Fibroblast of pulmonary artery (primary cell): ENCODE data around the gene SHISA6.

ENCODE experiments used
- DNase-seq: peaks from one replicate; pipeline ENCODE4 v3.0.0-alpha.2; 2010; ENCODE audit warnings: low read depth
- H3K4me3 ChIP-seq: replicated peaks from 2 replicates; pipeline ENCODE4 v1.5.1; 2011; ENCODE audit warnings: low read depth, mild to moderate bottlenecking, control low read depth, low read length, moderate library complexity
- TF ChIP-seq, protein P1 (sequence below): IDR thresholded peaks from 2 replicates; pipeline ENCODE4 v1.5.1; 2011; ENCODE audit warnings: mild to moderate bottlenecking, control low read depth, low read length, inconsistent platforms; ENCODE audit errors: missing control alignments

SHISA6 gene

DNA sequence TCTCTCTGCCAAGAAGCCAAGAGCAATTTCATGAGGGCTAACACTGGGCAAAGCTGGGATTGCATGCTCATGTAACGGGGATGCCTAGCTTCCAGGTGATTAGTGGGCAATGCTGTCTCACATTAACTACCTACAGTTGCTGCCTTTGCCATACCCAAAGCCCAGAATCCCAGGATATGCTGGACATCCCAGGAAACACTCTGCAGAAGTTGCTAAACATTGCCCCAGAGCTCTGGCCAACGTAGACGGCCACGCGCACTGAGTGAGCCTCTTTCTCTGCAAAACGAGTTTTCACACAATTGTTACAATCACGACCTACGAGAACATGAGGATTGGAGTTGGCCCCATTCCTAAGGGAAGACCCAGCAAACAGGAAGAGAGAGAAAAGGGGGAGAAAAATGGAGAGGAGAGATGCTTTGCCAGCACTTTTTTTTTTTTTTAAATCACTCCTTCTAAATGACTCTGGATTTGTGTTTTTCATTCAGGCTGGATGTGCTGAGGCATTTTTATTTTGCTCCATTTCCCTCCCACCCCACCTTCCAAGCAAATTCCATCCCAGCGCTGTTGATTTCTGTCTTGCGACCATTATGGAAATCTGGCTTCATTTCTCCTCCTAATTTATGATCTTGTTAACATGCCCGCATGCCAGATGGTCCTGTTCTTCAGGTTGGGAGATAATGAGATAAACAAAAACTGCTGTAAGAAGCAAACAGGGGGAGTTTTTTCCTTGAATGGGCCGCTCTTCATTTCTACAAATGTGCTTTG is 244.5 kb downstream of the SHISA6 start:
- H3K4me3 ChIP-seq = no peak overlapping the region
- no peak for DNase-seq
- TF ChIP-seq, protein P1, sequence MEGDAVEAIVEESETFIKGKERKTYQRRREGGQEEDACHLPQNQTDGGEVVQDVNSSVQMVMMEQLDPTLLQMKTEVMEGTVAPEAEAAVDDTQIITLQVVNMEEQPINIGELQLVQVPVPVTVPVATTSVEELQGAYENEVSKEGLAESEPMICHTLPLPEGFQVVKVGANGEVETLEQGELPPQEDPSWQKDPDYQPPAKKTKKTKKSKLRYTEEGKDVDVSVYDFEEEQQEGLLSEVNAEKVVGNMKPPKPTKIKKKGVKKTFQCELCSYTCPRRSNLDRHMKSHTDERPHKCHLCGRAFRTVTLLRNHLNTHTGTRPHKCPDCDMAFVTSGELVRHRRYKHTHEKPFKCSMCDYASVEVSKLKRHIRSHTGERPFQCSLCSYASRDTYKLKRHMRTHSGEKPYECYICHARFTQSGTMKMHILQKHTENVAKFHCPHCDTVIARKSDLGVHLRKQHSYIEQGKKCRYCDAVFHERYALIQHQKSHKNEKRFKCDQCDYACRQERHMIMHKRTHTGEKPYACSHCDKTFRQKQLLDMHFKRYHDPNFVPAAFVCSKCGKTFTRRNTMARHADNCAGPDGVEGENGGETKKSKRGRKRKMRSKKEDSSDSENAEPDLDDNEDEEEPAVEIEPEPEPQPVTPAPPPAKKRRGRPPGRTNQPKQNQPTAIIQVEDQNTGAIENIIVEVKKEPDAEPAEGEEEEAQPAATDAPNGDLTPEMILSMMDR = no peak

DNA sequence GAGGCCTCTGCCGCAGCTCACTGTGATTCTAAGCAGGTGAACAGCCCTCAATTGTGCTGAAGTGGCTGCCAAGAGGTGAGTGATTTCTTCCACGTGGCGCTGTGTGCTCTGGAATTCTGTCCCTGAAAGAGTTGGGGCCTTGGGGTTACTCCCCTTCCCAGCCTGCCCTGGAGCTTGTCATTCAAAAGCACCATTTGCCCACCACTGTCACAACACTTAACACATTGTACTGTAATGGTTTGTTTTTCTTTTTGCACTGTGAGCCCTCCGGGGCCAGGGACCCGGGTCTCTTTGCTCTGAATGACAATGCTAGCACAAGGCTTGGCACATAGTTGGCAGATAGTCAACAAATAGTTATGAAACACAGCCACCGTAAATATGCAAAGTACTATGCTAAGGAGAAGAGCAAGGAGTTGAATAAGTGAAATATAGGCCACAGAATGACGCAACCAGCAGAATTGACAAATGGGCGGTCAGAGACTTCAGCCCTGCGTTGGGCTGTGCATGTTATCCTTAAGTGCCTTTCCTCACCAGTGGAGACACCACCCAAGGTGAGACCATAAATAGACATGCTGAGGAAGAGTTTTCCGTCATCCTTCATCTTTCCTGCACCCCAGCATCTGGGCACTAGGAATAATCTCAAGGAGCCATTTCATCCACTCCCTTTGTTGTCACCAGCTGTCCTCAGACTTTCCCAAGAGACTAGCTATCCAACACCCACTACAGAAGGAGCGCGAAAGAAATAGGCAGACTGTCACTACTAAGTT is 245.3 kb downstream of the SHISA6 start:
- TF ChIP-seq, protein P1 = no peak
- no peak overlapping the region for H3K4me3 ChIP-seq
- DNase-seq = no peak

DNA sequence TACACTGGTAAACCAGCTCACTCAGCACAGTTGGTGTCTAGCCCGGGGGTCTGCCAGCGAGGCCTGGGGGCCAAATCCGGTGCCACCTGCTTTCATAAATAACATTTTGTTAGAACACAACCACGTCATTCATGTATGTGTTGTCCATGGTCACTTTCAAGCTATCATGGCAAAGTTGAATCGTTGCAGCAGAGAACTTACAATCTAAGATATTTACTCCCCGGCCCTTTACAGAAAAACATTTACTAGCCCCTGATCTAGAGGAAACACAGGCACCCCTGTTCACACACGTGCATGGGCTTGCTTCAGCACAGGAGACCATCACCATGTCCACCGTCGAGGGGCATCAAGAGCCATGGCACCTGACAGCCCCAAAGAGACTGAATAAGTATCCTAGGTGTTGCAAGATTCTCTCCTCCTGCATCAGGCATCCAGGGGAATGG is 245.9 kb downstream of the SHISA6 start:
- no peak for DNase-seq
- H3K4me3 ChIP-seq = no peak overlapping the region
- TF ChIP-seq, protein P1 = no peak

DNA sequence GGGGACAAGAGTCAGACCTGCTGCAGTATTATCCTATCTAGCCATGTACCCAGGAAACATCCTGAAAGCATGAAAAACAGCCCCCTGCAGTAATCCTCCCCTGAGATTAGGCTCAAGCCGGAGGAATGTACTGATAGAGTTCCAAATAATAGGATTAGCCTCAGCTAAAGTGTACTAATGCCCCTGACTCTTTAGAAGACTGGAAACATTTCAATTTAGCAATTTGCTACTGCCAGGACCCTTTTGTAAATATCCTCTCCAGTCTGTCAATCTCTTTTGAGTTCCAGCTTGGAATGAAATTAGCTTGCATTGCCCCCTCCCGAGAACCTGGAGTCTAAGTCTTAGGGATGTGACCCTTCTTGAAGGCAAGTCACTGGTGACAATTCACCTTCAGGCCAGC is 246.5 kb downstream of the SHISA6 start:
- no peak for DNase-seq
- TF ChIP-seq, protein P1 = no peak

DNA sequence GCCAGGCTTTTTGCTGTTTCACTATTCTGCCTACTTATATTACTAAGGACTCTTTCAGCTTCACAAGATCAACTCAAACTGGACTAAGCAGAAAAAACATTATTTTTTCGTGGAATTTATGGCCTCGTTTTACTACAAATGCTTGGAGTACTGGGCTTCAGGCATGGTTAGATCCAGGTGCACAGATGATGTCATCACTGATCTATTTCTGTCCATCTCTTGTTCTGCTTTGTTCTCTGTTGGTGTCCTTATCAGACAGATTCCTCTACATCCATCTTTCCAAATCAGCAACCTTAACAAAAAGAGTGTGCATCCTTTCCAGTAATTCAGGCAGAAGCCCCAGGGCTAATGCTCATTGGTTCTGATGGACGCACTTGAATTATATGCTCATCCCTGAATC is 247.4 kb downstream of the SHISA6 start:
- TF ChIP-seq, protein P1 = no peak
- H3K4me3 ChIP-seq = no peak overlapping the region
- no peak for DNase-seq

More for the DNA sequence above, 246.5 kb downstream of the SHISA6 start:
- H3K4me3 ChIP-seq = no peak overlapping the region

DNA sequence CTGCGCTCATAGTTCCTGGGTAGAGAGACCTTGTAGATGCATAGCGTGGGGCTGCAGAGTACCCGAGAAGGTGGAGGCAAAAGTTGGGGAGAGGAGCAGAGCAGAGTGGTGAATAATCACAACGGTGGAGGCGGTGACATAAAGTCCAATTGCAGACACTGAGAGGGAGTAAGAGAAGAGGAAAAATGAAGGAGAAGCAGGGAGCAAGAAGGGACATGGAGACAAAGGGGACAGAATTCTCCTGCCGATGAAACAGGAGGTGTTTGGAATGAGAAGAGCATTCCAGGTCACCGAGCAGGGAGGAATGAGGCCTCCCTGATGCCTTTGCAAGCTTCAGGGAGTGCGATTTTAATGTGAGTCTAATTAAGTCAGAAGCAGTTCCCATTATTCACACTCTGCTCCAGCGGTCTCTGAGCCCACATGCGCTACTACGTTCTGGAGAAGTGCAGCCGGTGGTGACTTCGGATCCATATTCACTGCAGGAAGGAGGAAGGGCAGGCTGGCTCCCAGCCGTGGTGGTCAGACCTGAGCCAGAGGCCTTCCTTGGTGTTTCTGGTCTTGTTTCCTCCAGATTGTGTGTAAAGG is 249.2 kb downstream of the SHISA6 start:
- TF ChIP-seq, protein P1 = no peak
- H3K4me3 ChIP-seq = no peak overlapping the region
- no peak for DNase-seq
